22Rv1 (cell line): ENCODE data around the gene ATP10A.

Experiments
- ZFX ChIP-seq: fragments of 450-650 bp; IDR thresholded peaks from 2 replicates; pipeline ENCODE4 v1.6.1; 2017; ENCODE audit warnings: antibody characterized with exemption, borderline replicate concordance
- TF ChIP-seq, protein P1 (sequence below): fragments of 450-650 bp; IDR thresholded peaks from 2 replicates; pipeline ENCODE4 v1.5.1; 2017; ENCODE audit warnings: mild to moderate bottlenecking

DNA sequence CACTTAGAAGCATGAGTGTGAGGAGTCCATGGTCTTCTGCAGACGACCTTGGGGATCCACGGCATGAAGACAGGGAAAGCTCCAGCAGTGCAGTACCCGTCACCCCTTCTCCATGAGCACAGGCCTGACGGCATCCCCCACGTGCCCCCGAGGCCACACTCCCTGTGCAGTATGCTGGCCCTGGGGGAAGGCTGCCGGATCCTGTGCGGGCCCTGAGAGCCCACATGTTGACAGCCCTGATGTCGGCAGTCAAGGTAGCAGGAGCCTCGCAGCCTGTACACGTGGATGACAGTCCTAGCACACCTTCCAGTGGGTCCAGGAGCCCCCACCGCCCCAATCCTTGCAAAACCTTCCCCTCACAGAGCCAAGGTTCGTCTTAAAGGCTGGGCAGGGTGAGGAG, 195.3 kb downstream of the ATP10A start:
- TF ChIP-seq, protein P1, sequence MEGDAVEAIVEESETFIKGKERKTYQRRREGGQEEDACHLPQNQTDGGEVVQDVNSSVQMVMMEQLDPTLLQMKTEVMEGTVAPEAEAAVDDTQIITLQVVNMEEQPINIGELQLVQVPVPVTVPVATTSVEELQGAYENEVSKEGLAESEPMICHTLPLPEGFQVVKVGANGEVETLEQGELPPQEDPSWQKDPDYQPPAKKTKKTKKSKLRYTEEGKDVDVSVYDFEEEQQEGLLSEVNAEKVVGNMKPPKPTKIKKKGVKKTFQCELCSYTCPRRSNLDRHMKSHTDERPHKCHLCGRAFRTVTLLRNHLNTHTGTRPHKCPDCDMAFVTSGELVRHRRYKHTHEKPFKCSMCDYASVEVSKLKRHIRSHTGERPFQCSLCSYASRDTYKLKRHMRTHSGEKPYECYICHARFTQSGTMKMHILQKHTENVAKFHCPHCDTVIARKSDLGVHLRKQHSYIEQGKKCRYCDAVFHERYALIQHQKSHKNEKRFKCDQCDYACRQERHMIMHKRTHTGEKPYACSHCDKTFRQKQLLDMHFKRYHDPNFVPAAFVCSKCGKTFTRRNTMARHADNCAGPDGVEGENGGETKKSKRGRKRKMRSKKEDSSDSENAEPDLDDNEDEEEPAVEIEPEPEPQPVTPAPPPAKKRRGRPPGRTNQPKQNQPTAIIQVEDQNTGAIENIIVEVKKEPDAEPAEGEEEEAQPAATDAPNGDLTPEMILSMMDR, result no peak
- TF ChIP-seq ZFX, result no peak
